CD4-positive, alpha-beta T cell treated with Interleukin-4 for 4 hours (primary cell): ENCODE measurements around the gene FPGS.
"Not testable (repeated sequence)": the region's sequence is repeated elsewhere in the genome, so short reads cannot be mapped to it uniquely, and the experiment has no call there.

Source experiments
- DNase-seq: peaks from one replicate; pipeline ENCODE4 v3.0.0-alpha.2; 2020

FPGS gene

DNA sequence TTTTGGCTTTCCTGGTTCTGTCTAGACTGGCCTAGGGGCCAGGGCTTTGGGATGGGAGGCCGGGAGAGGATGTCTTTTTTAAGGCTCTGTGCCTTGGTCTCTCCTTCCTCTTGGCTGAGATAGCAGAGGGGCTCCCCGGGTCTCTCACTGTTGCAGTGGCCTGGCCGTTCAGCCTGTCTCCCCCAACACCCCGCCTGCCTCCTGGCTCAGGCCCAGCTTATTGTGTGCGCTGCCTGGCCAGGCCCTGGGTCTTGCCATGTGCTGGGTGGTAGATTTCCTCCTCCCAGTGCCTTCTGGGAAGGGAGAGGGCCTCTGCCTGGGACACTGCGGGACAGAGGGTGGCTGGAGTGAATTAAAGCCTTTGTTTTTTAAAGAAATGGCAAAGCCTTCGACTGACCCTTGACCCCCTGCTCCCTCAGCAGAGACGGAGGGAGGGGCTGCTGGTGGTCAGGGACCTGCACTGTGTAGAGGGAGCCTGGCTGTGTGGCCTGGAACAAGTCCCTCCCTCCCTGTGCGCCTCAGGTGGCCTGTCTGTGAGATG lies 11.1 kb downstream of the FPGS start:
- DNase-seq, result no peak

DNA sequence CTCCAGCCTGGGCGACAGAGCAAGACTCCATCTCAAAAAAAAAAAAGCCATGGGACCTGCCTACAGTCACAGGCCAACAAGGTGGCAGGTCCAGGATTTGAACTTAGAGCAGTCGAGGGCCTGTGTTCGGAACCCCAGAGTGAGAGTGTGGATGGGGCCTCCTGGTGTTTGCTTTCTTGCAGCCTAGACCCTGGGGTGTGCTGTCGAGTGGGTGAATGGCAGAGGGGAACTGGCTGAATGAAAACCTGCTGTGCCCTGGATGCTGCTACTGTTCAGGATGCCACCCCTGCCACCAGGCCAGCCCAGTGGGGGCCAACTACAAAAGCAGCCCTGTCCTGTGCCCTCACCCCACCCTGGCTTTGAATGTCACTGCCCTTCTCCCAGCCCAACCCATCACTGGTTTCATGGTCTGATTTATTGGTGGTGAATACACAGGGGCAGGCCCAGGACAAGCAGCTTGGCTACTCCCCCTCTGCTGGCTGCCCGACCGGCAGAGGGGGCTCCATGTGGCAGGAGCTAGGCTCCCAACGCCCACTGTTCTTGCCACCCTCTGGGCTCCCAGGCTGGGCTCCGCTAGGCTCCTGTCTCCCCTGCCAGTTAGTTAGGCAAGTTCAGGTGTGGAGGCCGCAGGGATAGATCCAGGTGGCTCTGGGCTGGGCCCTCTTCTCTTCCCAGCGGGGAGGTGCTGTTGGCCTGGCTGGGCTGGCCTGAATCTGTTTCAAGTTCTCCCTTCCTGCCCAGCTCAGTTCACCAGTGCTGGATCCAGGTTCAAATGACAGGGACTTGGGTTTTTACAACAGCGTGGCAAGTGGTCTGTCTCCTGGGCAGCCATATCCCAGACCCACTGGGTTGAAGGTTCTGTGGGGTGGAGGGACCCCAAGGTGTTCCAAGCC lies 12.2 kb downstream of the FPGS start:
- no peak for DNase-seq

DNA sequence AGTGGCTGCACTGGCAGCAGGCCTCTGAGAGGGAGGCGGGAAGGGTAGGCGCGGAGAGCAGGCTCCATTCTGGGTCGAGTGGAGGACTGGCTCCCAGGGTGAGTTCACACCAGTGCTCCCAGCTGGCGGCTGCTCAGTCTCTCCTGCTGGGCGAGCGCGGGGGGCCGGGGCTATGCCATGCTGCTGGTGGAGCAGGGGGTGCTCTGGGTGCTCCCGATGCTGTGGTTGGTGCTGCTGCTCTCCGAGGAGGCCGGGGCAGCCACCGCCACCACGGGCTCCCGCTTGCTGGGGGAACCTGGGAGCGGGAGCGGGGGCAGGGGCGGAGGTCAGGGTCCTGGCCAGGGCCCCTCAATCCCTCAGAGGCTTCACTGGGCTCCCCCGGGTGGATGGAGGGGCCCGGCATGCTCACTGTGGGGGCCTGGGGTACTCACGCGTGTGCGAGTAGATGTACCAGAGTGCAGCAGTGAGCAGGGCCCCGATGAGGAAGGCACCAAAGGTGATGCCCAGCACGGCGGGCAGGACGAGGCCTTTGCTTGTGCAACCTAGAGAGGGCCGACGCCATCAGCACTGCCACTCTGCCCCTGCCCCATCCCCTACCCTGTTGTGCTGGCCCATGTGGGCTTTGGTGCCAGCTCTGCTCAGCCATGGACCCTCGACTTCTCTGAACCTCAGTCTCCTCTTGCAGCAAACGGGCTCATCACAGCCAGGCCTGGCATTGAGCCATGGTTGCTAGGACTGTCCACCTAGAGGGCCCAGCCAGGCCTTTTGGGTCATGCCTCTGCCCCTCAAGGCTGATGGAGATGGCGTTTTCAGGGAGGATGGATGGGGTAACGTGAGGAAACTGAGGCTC lies 13.1 kb downstream of the FPGS start:
- no peak for DNase-seq

DNA sequence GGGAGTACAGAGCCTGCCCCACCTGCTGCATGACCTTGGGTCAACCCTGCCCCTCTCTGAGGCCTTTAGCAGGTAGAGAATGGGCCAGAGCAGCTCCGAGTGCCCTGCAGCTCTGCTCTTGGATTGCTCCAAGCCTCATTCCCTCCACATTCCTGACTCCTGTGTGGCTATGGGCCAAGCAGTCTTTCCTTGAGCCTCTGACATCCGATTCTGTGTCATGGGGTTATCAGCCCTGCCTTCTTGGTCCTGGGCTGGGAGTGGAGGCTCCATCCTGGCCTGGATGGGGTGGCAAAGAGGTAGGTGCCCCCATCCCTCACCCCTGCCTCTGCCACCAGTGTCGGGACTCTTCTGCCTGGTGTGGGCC lies 13.7 kb downstream of the FPGS start:
- DNase-seq, result no peak

GRCh38 chr9:127816728-127817127 lies 14.0 kb downstream of the FPGS start:
- DNase-seq, result no peak

GRCh38 chr9:127817881-127818434 lies 15.3 kb downstream of the FPGS start:
- DNase-seq, result no peak

- DNase-seq, result no peak
Measured at GRCh38 chr9:127818574-127818973, 15.9 kb downstream of the FPGS start.

DNA sequence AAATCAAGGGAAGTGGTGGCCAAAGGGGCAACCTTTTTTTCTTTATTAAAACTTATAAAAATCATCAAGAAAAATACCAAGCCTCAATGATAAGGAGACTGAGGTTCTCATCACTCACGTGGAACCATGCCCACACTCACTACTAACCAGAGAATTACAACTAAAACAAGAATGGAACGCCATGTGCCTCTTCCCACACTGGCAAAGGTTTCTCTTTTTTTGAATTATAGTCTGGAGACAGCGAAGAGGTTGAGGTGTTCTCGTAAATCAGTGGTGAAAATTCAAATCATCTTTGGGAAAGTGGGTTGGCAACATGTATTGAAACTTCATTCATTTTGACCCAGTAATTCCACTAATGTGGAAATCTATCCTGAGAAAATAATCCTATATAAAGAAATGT lies 19.4 kb downstream of the FPGS start:
- no peak for DNase-seq

DNA sequence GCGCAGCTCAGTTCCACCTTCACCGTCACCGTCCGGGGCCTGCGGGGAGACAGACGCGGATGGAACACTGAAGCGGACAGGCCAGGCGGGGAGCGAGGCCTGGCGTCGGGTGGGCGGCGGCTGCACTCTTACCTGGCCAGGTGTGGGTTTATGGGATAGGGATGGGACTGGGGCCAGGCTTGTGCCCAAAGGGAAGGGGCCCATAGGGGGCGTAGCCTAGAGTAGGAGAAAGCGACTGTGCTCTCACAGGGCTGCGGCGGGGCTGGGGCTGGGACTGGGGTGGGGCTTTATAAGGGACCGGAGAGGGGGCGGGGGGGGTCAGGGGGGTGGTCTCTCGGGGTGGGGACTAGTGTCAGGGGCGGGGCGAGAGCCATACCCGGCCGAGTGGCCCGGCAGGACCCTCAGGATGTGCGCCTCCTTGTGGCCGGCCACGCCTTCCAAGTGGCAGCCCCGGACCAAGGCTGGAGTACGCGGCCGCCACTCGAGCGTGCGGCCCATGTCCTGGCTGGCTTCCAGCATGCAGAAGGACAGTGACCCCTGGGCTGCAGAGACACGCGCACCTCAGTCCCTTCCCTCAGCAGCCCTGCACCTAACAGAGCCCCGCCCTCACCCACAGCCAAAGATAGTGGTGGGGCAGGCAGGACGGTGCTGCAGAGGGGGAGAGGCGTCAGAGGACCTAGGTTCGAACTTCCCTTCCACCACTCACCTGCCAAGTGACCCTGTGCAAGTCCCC lies 22.8 kb downstream of the FPGS start:
- no peak for DNase-seq

DNA sequence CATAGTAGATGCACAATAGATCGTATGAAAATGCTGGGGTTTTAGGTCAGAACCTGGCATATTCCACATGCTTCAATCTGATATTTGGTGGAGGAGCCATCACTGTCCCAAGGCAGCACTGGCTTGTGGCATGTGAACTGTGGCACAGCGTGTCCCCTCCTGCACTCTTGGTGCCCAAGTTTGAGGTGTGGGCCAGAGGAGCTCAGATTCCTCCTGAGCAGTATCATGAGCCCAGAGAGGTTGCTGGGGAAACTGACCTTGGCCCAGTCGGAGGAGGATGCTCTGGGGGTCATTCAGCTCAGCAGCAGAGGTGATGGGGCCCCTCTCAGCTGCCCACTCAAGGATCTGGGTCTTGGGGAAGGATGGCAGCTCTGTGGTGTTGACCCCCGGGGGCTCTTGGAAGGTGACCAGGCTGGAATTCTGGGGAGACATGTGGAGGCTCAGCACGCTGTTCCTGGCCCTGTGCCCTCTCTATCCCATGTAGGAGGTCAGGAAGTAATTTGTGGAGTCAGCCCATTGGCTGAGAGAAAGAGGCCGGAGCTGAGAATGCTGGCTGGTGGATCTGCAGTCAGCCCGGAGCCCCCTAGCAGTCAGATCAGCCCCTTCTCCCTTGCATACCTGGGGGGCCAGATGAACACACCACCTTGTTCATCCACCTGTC lies 23.7 kb downstream of the FPGS start:
- no peak for DNase-seq

DNA sequence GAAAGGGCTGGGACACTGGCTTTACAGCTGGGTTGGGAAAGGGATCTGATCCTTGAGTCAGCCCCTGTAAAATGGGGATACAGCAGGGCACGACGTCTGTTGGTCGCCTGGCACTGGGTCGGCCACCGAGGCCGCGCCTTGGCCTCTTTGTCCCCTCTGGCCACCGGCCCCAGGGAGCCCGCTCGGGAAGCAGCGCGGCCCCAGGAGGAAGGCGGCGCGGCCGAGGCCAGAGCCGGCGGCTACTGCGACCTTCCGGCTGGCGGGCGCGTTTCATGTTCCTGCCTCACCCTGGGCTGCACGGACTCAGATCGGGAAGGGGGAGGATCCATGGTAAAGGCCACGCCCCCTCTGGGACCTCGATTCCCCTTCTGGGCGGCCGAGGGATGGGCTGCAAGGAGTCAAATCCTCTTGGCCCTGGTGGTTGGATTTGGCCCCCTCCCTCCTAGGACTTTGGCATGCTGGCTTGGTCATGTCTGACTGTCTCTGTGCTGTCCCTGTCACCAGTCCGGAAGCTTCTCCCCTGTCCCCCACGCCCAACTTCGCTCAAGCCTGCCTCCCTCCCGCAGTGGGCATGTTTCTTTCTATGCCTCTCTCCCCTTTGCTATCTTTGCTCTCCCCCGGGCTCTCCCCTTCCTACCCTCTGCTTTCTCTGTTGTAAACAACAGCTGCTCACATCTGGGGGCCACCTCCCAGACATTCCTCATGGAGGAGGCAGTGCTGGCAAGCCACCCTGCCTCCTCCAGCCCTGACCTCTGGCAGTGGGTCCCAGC lies 25.8 kb downstream of the FPGS start:
- no peak for DNase-seq

GRCh38 chr9:127829205-127829906 lies 26.7 kb downstream of the FPGS start:
- no peak for DNase-seq

GRCh38 chr9:127832248-127832647 lies 29.6 kb downstream of the FPGS start:
- no peak for DNase-seq

GRCh38 chr9:127833555-127833954 lies 30.9 kb downstream of the FPGS start:
- DNase-seq, result no peak

- DNase-seq, result no peak
Measured at GRCh38 chr9:127835991-127836516, 33.4 kb downstream of the FPGS start.

DNA sequence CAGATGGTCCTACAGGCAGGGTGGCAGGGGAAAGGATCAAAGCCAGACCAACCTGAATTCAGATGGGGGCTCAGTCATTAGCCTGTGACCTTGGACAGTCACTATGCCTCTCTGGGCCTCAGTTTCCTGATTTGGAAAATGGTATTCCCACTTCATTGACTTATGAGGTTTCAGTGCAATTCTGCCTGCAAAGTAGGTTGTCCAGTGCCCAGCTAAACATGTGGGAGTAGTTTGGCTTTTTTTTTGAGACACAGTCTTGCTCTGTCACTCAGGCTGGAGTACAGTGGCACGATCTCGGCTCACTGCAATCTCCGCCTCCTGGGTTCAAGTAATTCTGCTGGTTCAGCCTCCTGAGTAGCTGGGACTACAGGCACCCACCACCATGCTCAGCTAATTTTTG lies 33.9 kb downstream of the FPGS start:
- DNase-seq, result not testable (repeated sequence)

DNA sequence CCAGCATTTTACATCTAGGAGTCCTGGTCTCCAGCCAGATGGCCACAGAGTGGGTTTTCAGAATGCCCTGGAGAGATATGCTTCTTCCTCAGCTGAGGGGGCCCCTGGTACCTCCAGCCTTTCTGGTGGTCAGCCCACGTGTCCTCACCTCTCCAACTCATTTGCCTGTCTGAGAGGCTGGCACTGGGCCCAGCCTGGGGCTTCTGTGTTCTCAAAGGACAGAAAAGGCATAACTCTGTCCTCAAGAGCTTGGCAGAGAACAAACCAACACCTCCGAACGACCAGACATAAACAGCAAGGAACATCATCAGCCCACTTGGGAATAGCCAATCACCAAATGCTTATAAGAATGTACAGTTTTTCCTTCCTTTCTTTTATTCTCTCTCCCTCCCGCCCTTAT lies 34.7 kb downstream of the FPGS start:
- DNase-seq, result no peak

DNA sequence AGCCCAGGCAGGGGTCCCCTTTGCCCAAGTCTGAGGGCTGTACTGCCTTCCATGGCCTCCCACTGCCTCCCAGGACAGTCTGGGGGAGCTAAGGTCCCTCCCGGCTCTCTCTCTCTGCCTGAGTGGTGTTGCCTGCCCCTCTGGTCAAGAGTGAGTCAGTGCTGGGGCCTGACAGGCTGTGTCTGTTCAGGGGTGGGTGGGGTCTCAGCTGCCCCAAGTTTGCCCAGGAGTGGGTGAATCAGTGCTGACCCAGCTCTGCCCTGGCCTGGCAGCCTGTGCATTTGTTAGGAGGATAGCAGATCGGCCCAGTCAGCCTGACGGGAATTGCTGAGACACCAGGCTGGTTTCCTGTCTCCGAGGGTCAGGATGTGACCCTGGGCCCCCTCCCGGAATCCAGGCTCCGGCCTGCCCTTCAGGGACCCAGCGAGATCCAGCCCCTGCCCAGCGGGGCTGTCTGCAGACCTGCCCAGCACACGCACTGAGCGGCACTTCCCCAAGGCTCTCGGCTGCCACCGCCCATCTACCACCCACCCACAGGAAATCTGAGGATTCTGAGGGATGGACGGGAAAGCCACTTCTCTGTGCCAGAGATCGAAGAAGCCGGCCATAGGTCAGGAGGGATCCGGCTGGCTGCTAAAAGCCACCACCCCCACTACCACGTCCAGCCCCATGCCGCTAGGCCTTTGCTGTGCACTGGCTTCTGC lies 35.8 kb downstream of the FPGS start:
- no peak for DNase-seq

- DNase-seq, result no peak
Measured at GRCh38 chr9:127841087-127841835, 38.6 kb downstream of the FPGS start.
